Measurements from ENCODE around the gene CHRM5.
"Not testable (repeated sequence)": the region's sequence is repeated elsewhere in the genome, so short reads cannot be mapped to it uniquely, and the experiment has no call there.

CHRM5 gene

GRCh38 chr15:34018021-34018645 is 49.8 kb downstream of the CHRM5 start:
- H3K4me3 ChIP-seq (ENCODE audit: low read depth, low read length) = no peak overlapping the region
- TF ChIP-seq CTCF (IDR thresholded peaks at IDR 0.05; ENCODE audit: borderline replicate concordance, insufficient read depth, low read depth, low read length) = no peak

- not testable (repeated sequence) for H3K4me3 ChIP-seq (ENCODE audit: low read depth, low read length)
These were observed 50.4 kb downstream of the CHRM5 start for GRCh38 chr15:34018738-34019137.

GRCh38 chr15:34019369-34019990 is 51.2 kb downstream of the CHRM5 start:
- no peak for TF ChIP-seq CTCF (IDR thresholded peaks at IDR 0.05; ENCODE audit: borderline replicate concordance, insufficient read depth, low read depth, low read length)

GRCh38 chr15:34023907-34024306 is 55.6 kb downstream of the CHRM5 start:
- H3K4me3 ChIP-seq (ENCODE audit: low read depth, low read length) = no peak overlapping the region
- no peak for TF ChIP-seq CTCF (IDR thresholded peaks at IDR 0.05; ENCODE audit: borderline replicate concordance, insufficient read depth, low read depth, low read length)

More at GRCh38 chr15:34019369-34019990, 51.2 kb downstream of the CHRM5 start:
- H3K4me3 ChIP-seq (ENCODE audit: low read depth, low read length) = no peak overlapping the region

GRCh38 chr15:34025252-34025651 is 57.0 kb downstream of the CHRM5 start:
- H3K4me3 ChIP-seq (ENCODE audit: low read depth, low read length) = no peak overlapping the region

GRCh38 chr15:34027606-34028005 is 59.3 kb downstream of the CHRM5 start:
- TF ChIP-seq CTCF (IDR thresholded peaks at IDR 0.05; ENCODE audit: borderline replicate concordance, insufficient read depth, low read depth, low read length) = no peak
- no peak overlapping the region for H3K4me3 ChIP-seq (ENCODE audit: low read depth, low read length)

More at GRCh38 chr15:34025252-34025651, 57.0 kb downstream of the CHRM5 start:
- no peak for TF ChIP-seq CTCF (IDR thresholded peaks at IDR 0.05; ENCODE audit: borderline replicate concordance, insufficient read depth, low read depth, low read length)

- no peak for TF ChIP-seq CTCF (IDR thresholded peaks at IDR 0.05; ENCODE audit: borderline replicate concordance, insufficient read depth, low read depth, low read length)
- H3K4me3 ChIP-seq (ENCODE audit: low read depth, low read length) = no peak overlapping the region
These were observed 63.9 kb downstream of the CHRM5 start for GRCh38 chr15:34031987-34032760.

Data from GM12875 (cell line).